Left lobe of liver (tissue), 2 donors: ENCODE data around the gene DBN1. TPM values are rescaled to one million over a fixed set of nuclear protein-coding genes. Genes with fewer than 3 reads are reported as not detected.

ENCODE experiments used
- ATAC-seq: fragments of 200-7000 bp; cut with Tn5 transposase; one replicate; pipeline ENCODE4 v1.9.1; 2020; ENCODE audit warnings: mild to moderate bottlenecking, moderate library complexity
- DNase-seq: peaks from one replicate; pipeline ENCODE4 v3.0.0-alpha.2; 2020; ENCODE audit warnings: low spot score
- total RNA-seq: library from RNA; stranded (reverse); gene quantifications from one replicate; pipeline ENCODE4 v1.2.1, GENCODE V29; 2021
- donor health status: DM: no; HTN: no; CAD: no; lungs with moderate emphysema.
- donor health status: DM: no; HTN: yes; CAD: no.

The DBN1 gene
- total RNA-seq, 1 donor from 2014 or later = 1.7 TPM

DNA sequence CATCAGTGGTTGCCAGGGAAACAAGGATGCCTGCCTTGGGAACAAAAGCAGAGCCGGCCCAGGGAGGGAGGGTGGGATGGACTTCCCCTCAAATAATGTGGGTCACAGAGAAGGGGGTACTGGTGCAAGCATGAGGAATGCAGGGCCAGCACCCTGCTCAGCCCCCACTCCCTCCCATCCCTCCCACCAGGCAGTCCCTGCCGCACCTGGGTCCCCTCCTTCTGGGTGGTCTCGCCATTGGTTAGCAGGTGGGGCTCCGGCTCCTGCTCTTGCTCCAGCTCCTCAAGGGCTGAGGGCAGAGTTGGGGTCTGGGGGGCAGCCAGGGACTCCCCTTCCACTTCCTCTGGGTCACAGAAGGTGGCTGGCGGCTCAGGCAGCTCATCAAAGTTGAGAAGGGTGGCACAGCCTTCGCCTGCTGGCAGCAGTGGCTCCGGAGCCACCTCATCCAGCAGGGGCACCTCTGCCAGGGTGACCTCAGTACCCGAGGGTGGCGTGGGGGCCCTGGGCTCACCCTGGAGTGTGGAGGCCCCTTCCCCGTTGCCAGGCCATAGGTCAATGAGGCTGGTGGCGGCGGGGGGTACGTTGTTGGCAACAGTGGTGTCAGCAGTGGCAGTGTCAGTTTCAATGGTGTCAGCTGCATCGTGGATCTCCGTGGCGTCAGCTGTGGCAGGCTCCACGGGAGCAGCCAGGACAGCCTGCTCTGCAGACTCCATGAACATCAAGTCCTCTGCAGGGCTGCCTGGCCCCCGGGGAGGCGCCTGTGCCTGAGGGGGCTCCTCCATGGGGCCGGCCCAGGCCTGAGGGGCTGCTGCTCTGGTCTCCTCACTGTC, 15.4 kb downstream of the DBN1 start:
- no peak for ATAC-seq
- DNase-seq = peak; percentile 51

DNA sequence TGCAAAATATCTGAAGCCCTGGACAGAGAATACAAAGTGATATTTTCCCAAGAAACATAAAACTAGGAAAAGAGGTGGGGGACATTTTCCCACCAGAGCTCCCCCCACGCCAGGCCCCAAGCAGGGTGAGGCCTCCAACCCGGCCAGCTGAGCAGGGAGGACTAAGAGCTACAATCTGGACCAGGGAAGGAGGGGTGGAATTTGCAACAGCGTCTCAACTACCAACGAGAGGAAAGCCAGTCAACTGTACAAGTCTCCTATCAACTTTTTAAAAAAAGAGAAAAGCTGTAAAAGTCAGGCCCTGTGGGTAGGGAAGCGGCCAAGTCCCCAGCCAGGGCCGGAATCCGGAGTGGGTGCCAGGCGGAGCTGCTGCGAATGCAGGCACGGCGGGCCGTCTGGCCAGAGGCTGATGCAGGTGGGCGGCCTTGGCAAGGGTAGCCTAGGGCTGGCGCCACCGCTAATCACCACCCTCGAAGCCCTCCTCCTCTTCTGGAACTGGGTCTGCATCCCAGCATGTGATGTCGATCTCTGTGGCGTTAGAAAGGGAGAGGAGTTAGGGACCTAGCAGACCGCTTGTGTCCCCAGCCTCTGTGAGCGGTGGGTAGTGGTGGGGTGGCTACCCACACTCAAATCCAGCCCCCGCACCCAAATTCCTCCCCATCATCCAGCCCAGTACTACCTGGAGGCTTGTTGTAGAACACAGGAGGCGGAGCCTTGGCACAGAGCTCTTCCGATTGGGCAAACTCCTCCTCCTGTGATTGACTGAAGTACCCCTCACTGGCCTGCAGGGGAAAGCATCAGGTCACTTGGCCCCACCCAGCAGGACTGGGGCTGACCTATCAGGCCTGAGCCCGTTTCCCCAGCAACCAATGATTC, 16.2 kb downstream of the DBN1 start:
- ATAC-seq (peak; percentile 64), DNase-seq (peak; percentile 84)

DNA sequence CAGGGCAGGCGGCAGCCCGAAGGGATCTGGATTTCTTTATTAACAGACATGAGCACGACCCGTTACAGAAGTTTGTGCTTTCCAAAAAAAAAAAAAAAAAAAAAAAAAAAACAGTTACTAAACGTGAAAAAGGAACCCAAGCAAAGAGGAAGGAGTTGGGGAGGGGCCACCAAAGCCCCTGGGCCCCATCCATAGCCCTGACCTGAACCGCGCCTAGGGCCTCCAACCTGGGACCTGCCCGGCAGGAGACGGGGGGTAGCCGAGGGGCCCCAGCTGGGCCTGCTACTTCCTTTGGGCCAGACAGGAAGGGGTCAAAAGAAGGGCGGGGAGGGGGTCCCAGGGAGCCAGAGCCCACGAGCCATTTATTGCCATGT, 16.9 kb downstream of the DBN1 start:
- no peak for DNase-seq

DNA sequence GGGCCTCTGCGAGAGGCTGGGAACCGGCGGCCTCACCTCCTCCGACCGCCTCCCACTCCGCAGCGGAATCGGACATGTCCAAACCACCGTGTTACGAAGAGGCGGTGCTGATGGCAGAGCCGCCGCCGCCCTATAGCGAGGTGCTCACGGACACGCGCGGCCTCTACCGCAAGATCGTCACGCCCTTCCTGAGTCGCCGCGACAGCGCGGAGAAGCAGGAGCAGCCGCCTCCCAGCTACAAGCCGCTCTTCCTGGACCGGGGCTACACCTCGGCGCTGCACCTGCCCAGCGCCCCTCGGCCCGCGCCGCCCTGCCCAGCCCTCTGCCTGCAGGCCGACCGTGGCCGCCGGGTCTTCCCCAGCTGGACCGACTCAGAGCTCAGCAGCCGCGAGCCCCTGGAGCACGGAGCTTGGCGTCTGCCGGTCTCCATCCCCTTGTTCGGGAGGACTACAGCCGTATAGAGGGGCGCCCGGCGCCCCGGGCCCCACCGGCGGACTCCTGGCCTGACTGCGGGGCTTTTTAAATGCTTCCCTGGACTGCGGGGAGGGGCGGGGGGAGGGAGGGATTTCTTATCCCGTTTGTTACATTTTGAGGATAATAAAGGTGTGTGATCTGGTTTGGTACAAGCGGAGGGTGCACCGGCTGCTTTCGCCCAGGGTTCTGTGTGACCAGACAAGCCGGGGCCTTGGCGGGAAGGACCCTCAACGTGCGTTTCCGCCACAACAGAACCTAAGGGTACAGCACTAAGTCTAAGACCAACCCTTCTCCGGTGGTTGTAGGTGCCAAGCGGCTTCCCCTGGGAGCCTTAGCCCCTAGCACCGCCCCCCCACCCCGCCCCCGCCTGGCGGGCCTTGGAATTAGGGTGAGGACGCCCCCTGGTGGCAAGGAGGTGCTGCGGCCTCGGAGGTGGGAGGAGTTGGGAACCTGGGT, 17.5 kb downstream of the DBN1 start:
- ATAC-seq (peak; percentile 68), DNase-seq (peak; percentile 89)

More for the DNA sequence above, 16.9 kb downstream of the DBN1 start:
- ATAC-seq = no peak

DNA sequence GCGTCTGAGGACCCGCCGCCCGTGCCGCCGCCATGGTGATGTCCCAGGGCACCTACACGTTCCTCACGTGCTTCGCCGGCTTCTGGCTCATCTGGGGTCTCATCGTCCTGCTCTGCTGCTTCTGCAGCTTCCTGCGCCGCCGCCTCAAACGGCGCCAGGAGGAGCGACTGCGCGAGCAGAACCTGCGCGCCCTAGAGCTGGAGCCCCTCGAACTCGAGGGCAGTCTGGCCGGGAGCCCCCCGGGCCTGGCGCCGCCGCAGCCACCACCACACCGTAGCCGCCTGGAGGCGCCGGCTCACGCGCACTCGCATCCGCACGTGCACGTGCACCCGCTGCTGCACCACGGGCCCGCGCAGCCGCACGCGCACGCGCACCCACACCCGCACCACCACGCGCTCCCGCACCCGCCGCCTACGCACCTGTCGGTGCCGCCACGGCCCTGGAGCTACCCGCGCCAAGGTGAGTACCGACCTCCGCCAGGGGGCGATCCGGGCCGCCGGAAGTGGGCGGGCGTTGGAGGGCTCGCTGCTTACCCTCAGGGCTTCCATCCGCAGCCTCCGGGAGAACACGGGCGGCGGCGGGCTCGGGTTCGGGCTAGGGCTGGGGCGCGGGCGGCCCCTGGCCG, 18.3 kb downstream of the DBN1 start:
- ATAC-seq = peak; percentile 69
- DNase-seq = peak; percentile 88

DNA sequence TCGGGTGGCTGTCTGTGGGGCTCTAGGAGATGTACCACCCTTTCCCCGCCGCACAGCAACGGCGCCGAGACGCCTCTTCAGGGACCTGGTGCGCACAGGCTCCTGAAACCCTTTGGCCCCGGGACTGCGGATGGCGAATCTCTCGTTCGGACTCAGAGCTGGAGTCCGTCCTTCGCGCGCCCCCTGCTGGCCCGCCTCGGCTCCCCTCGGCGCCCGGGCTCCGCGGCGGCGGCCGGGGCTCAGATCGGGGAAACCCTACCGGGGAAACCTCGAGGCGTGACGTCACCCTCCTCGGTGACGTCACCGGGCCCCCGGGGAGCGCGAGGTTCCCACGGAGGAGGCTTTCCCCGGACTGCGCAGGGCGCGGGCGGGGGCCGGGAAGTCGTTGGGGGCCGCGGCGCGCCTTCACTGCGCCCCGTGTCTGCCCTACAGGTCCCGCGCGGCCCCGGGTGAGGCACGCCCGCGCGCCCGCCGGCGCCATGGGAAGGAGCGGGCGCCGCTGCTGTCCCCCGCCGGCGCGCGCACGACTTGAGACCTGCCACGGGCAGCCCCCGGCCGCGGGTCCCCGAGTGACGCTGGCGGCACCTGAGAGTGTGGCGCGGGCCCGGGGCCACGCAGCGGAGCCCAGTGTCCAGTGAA, 18.9 kb downstream of the DBN1 start:
- ATAC-seq = peak; percentile 75

DNA sequence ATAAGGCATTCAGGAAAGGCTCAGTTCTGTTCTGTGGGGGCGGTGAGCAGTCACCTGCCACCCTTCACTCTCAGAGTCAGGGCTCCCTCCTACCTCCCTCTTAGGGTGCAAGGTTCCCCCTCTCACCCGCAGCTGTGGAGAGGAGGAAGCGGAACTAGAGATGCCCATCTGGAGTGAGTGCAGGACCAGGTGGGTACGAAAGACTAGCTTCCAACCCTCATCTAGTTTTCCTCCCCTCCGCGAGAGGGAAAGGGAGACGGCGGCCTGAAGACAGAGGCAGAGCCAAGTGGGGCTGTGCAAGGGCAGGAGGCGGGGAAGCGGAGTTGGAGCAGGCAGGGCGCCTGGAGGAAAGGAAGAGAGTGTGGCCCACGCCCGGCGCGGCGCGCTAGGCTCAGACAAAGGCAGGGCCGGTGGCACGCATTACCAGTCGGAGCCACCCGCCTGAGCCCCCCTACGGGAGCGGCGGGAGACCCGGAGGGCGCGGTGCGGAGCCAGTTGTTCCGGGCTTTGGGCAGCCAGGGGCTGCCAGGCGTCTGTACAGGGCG, 19.5 kb downstream of the DBN1 start:
- no peak for ATAC-seq
- DNase-seq = no peak

More for the DNA sequence above, 18.9 kb downstream of the DBN1 start:
- DNase-seq = peak; percentile 93

DNA sequence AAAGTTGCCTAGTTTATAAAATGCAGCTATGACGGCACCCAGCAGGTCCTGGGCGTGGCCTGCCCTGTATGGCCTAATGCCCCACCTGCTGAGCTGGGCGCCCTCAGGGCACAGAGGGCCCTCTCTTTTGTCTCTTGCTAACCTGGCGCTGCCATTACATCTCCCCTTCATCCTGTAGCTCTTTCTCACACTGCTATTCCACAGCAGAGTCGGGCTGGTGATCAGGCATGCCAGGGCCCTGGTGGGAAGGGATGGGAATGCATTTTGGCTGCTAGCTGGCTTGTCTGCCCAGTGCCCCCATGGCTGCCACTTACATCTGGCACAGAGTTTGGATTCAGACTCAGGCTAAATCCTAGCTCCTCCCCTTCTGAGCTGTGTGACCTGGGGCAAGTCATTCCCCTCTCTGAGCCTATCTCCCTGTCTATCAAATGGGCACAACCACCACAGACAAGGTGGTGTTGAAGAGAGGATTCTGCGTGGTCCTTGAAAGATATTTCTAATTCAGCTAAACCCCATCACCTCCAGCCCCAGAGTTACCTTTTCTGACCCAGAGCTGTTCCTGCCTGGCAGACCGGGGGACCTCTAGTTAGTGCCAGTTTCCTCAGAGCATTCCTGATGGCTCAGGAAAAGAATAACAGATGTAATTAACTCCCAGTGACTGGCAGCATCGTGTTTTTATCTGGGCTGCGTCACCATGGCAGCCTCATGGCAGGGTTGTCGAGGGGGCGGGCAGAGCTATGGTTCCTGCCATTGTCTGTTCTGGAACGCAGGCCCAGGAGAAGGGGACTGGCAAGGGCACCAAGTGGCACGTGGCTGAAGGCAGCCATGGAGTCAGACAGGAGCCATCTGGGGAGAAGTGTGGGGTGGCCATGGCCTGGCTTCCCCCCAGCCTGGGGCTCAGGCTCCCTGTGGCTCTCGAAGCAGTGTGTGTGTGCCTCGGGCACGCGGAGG, 20.5 kb downstream of the DBN1 start:
- ATAC-seq (no peak), DNase-seq (no peak)

DNA sequence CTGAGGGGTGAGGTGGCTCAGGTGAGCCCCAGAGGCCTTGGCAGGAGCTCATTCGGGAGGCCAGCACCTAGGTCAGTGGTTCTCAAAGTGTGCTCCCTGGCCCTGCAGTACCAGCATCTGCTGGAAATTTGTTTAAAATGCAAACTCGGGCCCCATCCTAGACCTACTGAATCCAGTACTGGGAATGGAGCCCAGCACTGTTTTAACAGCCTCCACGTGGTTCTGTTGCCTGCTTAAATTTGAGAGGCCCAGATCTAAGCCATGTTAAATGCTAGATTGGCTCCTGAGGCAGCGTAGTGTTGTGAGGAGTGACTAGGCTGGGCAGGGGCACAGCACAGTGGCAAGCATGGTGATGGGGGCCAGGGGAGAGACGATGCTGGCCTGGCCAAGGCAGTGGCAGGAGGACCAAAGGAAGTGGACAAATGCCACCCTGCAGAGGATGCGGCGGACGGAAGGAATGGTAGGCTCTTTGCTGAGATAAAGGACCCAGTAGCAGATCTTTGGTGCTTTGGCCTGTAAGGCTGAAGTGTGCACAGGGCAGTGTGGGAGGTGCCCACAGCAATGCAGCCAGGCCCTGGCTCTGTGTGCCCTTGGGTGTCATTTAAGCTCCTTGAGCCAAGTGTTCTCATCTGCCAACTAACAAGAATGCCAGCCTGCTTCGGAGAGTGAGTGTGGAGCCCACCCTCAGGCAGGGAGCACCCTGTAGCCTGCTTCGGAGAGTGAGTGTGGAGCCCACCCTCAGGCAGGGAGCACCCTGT, 22.6 kb downstream of the DBN1 start:
- ATAC-seq (no peak), DNase-seq (no peak)

DNA sequence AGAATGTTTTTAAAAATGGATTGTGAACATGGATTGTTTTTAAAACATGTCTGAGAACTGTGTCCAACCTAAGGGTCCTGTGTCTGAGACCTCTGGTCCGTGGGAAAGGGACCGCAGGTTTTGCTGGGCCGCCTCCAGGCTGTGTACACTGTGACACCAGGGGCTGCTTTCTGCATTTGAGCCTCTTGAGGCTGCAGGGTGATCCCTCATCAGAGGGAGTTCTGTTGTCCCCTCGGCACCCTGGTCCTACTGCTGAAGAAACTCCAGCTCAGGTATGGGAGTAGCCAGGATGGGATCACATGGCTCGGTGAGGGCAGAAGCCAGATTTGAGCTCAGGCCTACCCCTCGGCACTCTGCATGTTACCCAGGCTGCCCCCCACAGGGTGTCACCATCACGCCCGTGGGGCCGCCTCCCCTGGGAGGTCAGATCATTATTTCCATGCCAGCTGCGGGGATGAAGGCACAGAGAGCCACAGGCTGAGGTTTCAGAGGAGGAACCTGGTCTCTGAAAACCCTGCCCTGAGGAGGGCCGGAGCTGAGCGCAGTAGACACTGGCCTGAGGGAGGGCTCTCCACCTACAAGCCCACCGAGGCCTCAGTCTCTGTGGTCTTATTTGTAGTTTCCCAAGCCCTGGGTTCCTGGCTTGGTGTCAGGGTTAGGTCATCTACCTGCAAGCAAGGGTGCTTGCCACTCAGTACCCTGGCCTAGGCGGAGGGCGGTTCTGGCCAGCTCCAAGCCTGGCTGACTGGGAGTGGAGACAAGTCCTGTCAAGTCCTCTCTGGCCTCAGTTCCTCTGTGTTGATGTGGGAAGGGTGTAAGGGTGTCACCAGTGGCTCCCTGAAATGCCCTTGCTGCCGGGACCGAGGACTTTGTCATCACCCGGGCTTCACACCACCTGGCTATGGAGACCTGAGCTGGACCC, 24.0 kb downstream of the DBN1 start:
- ATAC-seq = no peak
- DNase-seq = no peak

DNA sequence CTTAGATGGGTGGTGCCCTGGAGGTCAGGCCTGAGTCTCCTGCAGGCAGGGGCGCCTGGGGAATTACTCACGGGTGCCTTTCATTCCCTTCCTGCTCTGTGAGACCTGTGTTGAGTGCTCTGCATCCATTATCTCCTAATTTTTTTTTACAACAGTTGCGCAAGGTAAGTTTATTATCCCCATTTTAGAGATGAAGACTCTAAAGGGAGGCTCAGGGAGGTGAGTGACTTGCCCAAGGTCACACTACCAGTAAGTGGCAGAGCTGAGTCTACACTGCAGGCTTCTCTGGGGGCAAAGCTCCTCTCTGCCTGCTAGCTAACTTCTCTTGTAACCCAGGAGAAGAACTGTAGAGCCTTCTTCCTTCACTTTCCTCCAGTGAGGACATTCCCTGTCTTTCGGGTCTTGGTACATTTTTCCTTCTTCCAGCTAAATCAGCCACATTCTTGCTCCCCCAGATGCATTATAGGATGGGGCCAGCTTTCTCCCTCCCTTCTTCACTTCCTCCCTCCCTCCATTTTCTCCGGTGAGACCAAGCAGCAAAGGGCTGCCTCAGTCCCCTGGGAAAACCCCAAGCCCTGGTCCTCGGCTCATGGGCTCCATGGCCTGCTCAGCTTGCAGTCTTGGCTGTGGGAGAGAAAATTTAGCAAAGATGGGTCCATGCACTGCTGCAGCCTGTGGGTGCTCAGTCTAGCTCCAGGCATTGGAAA, 25.0 kb downstream of the DBN1 start:
- no peak for DNase-seq
- ATAC-seq = no peak

DNA sequence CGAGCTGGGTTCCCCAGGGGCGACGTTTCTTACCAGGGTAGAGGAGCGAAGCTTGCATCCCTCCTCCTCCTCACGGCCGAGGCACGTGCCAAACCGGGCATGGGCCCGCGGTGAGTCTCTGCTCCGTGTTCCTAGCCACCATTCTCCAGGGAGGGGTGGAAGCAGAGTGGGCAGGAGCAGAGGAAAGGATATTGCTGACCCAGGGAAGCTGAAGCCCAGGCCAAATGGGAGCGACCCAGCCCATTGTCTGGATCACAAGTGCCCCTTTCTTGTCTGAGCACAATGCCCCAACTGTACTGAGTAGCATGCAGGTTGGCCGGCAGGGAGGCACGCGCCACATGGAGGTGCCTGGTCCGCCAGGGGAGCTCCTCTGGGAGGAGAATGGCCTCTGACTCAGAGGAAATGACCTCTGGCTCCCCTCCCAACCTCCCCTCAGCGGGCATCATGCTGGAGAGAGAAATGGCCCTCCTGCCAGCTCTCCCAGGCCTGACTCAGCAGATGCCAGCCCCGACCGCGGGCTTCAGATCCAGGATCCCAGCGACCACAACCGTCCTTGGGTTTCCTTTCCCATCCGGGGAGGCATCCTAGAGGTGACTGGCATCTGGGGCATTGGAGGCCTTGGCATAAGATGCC, 25.7 kb downstream of the DBN1 start:
- DNase-seq (no peak), ATAC-seq (peak; percentile 38)

DNA sequence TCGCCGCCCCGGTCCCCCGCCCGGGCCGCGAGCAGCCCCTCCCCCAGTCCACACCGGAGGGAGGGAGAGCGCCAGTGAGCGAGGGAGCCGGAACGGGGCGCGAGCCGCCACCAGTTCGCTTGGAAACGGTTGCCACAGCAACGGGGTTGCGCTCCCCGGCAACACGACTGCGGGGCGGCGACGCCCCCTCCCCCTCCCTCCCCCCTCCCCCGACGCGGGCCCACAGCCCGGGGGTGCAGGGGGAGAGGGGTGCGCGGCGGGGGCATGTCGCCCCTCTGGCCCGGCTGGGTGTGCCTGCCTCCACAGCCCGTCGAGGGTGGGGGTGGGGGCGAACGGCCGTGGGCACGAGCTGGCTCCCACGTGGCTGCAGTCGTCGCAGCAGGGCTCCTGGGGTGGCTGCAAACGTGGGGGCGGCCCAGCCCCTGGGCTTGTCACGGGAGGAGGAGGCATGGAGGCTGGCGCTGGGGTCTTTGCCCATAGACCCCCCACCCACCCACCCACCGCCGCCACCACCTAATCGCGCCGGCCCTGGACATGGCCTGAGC, 26.3 kb downstream of the DBN1 start:
- DNase-seq (no peak), ATAC-seq (peak; percentile 24)

DNA sequence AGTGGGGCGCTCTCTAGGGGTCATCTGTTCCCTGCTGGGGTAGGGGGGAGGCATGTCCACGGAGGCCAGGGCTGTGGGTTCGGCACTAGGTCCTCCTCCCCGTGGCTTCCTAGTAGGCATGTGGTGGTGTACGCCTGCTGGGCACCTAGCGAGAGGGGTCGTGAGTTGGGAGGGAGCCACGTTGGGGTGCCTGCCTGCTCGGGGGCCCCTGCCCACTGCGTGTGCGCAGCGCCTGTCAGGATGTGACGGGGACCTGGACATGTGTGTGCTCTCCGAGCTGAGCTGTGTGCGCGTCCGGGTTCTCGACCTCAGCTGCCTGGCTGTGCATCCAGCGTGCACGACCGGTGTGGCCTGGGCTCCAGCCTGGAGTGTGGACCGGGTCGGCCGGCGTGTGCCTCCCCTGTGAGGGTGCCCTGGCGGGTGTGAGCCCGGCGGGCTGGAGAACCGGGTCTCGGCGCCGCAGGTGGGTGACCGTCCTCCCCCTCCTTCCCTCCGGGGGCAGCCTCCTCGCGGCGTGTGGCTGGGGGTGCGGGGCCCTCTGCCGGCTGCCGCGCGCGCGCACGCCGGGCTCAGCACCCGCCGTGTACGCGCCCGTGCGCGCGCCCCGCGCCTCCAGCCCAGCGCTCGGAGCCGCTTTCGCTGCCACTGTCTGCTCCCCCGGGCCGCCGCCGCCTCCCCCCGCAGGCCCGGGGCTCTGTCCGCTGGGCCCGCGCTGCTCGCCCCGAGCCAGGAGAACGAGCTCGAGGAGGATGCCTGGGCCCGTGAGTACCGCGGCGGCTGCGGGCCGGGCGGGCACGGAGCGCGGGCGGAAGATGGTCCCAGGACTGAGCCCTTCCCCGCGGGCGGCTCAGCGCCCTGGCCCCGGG, 27.0 kb downstream of the DBN1 start, which contains the start of gene PRR7:
TSS of gene PRR7 (plus strand) at position 615 of the 866 bp plus-strand sequence. CDS start 8,254 bp downstream, outside the sequence.
- no peak for DNase-seq

More for the DNA sequence above, 27.0 kb downstream of the DBN1 start, which contains the start of gene PRR7:
- ATAC-seq = peak; percentile 87
